Measurements from ENCODE around the gene ADO.

ADO gene

GRCh38 chr10:62788861-62789467, 15.6 kb upstream of the ADO start:
- TF ChIP-seq FOXP2 (optimal IDR thresholded peaks at IDR 0.05; ENCODE audit: control extremely low read depth, extremely low read length, insufficient read depth), result no peak
- Histone ChIP-seq H3K9ac (ENCODE audit: insufficient read length) (no peak overlapping the region), H3K4me3 (no peak overlapping the region), H3K27ac (no peak overlapping the region), H3K36me3 (ENCODE audit: insufficient read depth, low read length) (no peaks in the 10 kb centered on the region), H3K9me3 (ENCODE audit: low read depth, low read length) (no peaks in the 10 kb centered on the region)
- no peak for DNase-seq (ENCODE audit: low read depth, low spot score)

GRCh38 chr10:62790019-62790555, 14.4 kb upstream of the ADO start:
- H3K4me3 ChIP-seq, result no peak overlapping the region
- no peaks in the 10 kb centered on the region for H3K36me3 ChIP-seq (ENCODE audit: insufficient read depth, low read length)
- H3K27ac ChIP-seq, result no peak overlapping the region
- H3K9me3 ChIP-seq (ENCODE audit: low read depth, low read length), result no peaks in the 10 kb centered on the region
- no peak overlapping the region for H3K9ac ChIP-seq (ENCODE audit: insufficient read length)
- DNase-seq (ENCODE audit: low read depth, low spot score), result no peak
- TF ChIP-seq FOXP2 (optimal IDR thresholded peaks at IDR 0.05; ENCODE audit: control extremely low read depth, extremely low read length, insufficient read depth), result no peak
- no peak for TF ChIP-seq POLR2AphosphoS5 (IDR thresholded peaks at IDR 0.05; ENCODE audit: borderline replicate concordance, low read depth, low read length)
- no peak for TF ChIP-seq EZH2 (IDR thresholded peaks at IDR 0.05)

- H3K9me3 ChIP-seq (ENCODE audit: low read depth, low read length), result no peaks in the 10 kb centered on the region
- H3K4me3 ChIP-seq, result no peak overlapping the region
- H3K36me3 ChIP-seq (ENCODE audit: insufficient read depth, low read length), result no peaks in the 10 kb centered on the region
- TF ChIP-seq EZH2 (IDR thresholded peaks at IDR 0.05) (no peak), FOXP2 (optimal IDR thresholded peaks at IDR 0.05; ENCODE audit: control extremely low read depth, extremely low read length, insufficient read depth) (no peak), POLR2AphosphoS5 (IDR thresholded peaks at IDR 0.05; ENCODE audit: borderline replicate concordance, low read depth, low read length) (no peak)
- DNase-seq (ENCODE audit: low read depth, low spot score), result no peak
- H3K27ac ChIP-seq, result no peak overlapping the region
- no peak overlapping the region for H3K9ac ChIP-seq (ENCODE audit: insufficient read length)
Measured at GRCh38 chr10:62790571-62790970, 13.9 kb upstream of the ADO start.

- no peaks in the 10 kb centered on the region for H3K36me3 ChIP-seq (ENCODE audit: insufficient read depth, low read length)
- H3K4me3 ChIP-seq, result no peak overlapping the region
- no peak overlapping the region for H3K27ac ChIP-seq
- no peak for DNase-seq (ENCODE audit: low read depth, low spot score)
- no peaks in the 10 kb centered on the region for H3K9me3 ChIP-seq (ENCODE audit: low read depth, low read length)
- TF ChIP-seq EZH2 (IDR thresholded peaks at IDR 0.05), result no peak
- TF ChIP-seq FOXP2 (optimal IDR thresholded peaks at IDR 0.05; ENCODE audit: control extremely low read depth, extremely low read length, insufficient read depth), result no peak
- no peak for TF ChIP-seq POLR2AphosphoS5 (IDR thresholded peaks at IDR 0.05; ENCODE audit: borderline replicate concordance, low read depth, low read length)
- H3K9ac ChIP-seq (ENCODE audit: insufficient read length), result no peak overlapping the region
Measured at GRCh38 chr10:62792261-62792660, 12.3 kb upstream of the ADO start.

GRCh38 chr10:62794306-62794705, 10.2 kb upstream of the ADO start:
- H3K36me3 ChIP-seq (ENCODE audit: insufficient read depth, low read length), result no peaks in the 10 kb centered on the region
- no peak overlapping the region for H3K27ac ChIP-seq
- DNase-seq (ENCODE audit: low read depth, low spot score), result no peak
- no peak overlapping the region for H3K9ac ChIP-seq (ENCODE audit: insufficient read length)
- no peak overlapping the region for H3K4me3 ChIP-seq
- H3K9me3 ChIP-seq (ENCODE audit: low read depth, low read length), result no peaks in the 10 kb centered on the region
- TF ChIP-seq POLR2AphosphoS5 (IDR thresholded peaks at IDR 0.05; ENCODE audit: borderline replicate concordance, low read depth, low read length), result no peak
- TF ChIP-seq EZH2 (IDR thresholded peaks at IDR 0.05), result no peak
- no peak for TF ChIP-seq FOXP2 (optimal IDR thresholded peaks at IDR 0.05; ENCODE audit: control extremely low read depth, extremely low read length, insufficient read depth)

- Histone ChIP-seq H3K9ac (ENCODE audit: insufficient read length) (no peak overlapping the region), H3K36me3 (ENCODE audit: insufficient read depth, low read length) (no peaks in the 10 kb centered on the region), H3K4me3 (no peak overlapping the region), H3K27ac (no peak overlapping the region), H3K9me3 (ENCODE audit: low read depth, low read length) (no peaks in the 10 kb centered on the region)
- DNase-seq (ENCODE audit: low read depth, low spot score), result no peak
- no peak for TF ChIP-seq POLR2AphosphoS5 (IDR thresholded peaks at IDR 0.05; ENCODE audit: borderline replicate concordance, low read depth, low read length)
Measured at GRCh38 chr10:62795100-62795499, 9.4 kb upstream of the ADO start.

GRCh38 chr10:62795762-62796161, 8.8 kb upstream of the ADO start:
- Histone ChIP-seq H3K9ac (ENCODE audit: insufficient read length) (no peak overlapping the region), H3K9me3 (ENCODE audit: low read depth, low read length) (no peaks in the 10 kb centered on the region), H3K36me3 (ENCODE audit: insufficient read depth, low read length) (no peaks in the 10 kb centered on the region), H3K27ac (no peak overlapping the region), H3K4me3 (no peak overlapping the region)
- TF ChIP-seq EZH2 (IDR thresholded peaks at IDR 0.05), result no peak
- no peak for TF ChIP-seq POLR2AphosphoS5 (IDR thresholded peaks at IDR 0.05; ENCODE audit: borderline replicate concordance, low read depth, low read length)
- TF ChIP-seq FOXP2 (optimal IDR thresholded peaks at IDR 0.05; ENCODE audit: control extremely low read depth, extremely low read length, insufficient read depth), result no peak
- no peak for DNase-seq (ENCODE audit: low read depth, low spot score)

GRCh38 chr10:62796896-62797295, 7.6 kb upstream of the ADO start:
- H3K9ac ChIP-seq (ENCODE audit: insufficient read length), result no peak overlapping the region

GRCh38 chr10:62801871-62802270, 2.6 kb upstream of the ADO start:
- Histone ChIP-seq H3K36me3 (ENCODE audit: insufficient read depth, low read length) (no peaks in the 10 kb centered on the region), H3K9ac (ENCODE audit: insufficient read length) (no peak overlapping the region), H3K4me3 (no peak overlapping the region), H3K9me3 (ENCODE audit: low read depth, low read length) (no peaks in the 10 kb centered on the region), H3K27ac (no peak overlapping the region)
- no peak for DNase-seq (ENCODE audit: low read depth, low spot score)
- TF ChIP-seq EZH2 (IDR thresholded peaks at IDR 0.05) (no peak), FOXP2 (optimal IDR thresholded peaks at IDR 0.05; ENCODE audit: control extremely low read depth, extremely low read length, insufficient read depth) (no peak), POLR2AphosphoS5 (IDR thresholded peaks at IDR 0.05; ENCODE audit: borderline replicate concordance, low read depth, low read length) (no peak)

More at GRCh38 chr10:62796896-62797295, 7.6 kb upstream of the ADO start:
- no peaks in the 10 kb centered on the region for H3K9me3 ChIP-seq (ENCODE audit: low read depth, low read length)
- no peaks in the 10 kb centered on the region for H3K36me3 ChIP-seq (ENCODE audit: insufficient read depth, low read length)
- no peak overlapping the region for H3K27ac ChIP-seq
- H3K4me3 ChIP-seq, result no peak overlapping the region
- DNase-seq (ENCODE audit: low read depth, low spot score), result no peak
- TF ChIP-seq FOXP2 (optimal IDR thresholded peaks at IDR 0.05; ENCODE audit: control extremely low read depth, extremely low read length, insufficient read depth) (no peak), EZH2 (IDR thresholded peaks at IDR 0.05) (no peak), POLR2AphosphoS5 (IDR thresholded peaks at IDR 0.05; ENCODE audit: borderline replicate concordance, low read depth, low read length) (no peak)
